Peyer's patch (tissue), 4 donors: ENCODE measurements around the gene PYROXD2.

Experiments used
- CTCF ChIP-seq, 6 experiments: fragments of 450-650 bp in 4 of 6; fragments of 200-600 bp in 2 of 6; sonication (generic) in 1 of 6; IDR thresholded peaks; one replicate each; pipeline ENCODE4 v1.5.1; 2017 to 2019; ENCODE audit warnings: antibody characterized with exemption in 6 of 6, mild to moderate bottlenecking in 3 of 6, moderate library complexity in 1 of 6
- POLR2A ChIP-seq, 2 donors: fragments of 450-650 bp; IDR thresholded peaks; one replicate each; pipeline ENCODE4 v1.5.1; 2017; ENCODE audit warnings: antibody characterized with exemption in 2 of 2, mild to moderate bottlenecking in 2 of 2, moderate library complexity in 2 of 2

- TF ChIP-seq POLR2A (IDR thresholded peaks at IDR 0.05) (no peak), CTCF (IDR thresholded peaks at IDR 0.05) (no peak)
Observed at GRCh38 chr10:98431016-98431415, 16.0 kb upstream of the PYROXD2 start.
